ENCODE results near the gene HLA-DPA1.

Gene HLA-DPA1

GRCh38 chr6:33014841-33015634 lies 58.4 kb downstream of the HLA-DPA1 start:
- DNase-seq = peak; percentile 84

Data from CD4-positive, alpha-beta T cell treated with Interleukin-4 for 4 hours (primary cell).